Measurements from ENCODE around the gene ARL3.

- TF ChIP-seq CTCF (conservative IDR thresholded peaks at IDR 0.05 in 1 of 2, IDR thresholded peaks at IDR 0.05 in 1 of 2; ENCODE audit: extremely low read depth in 1 of 2, insufficient read depth in 1 of 2, low read depth in 1 of 2, low read length in 2 of 2) (no peak), EZH2 (IDR thresholded peaks at IDR 0.05; ENCODE audit: borderline replicate concordance, low read length) (no peak)
Measured at GRCh38 chr10:102652170-102652916, 61.9 kb downstream of the ARL3 start.

Data from mammary epithelial cell (primary cell).